Non-pigmented ciliary epithelial cell (primary cell): Measurements from ENCODE around the gene CFAP251.
A peak's percentile ranks its signal among the peaks of the same experiment; 100 is the strongest.

ENCODE experiments used
- DNase-seq: peaks from one replicate; pipeline ENCODE4 v3.0.0-alpha.2; 2010; ENCODE audit warnings: low read depth

Gene CFAP251

GRCh38 chr12:121949648-121950397 lies 31.4 kb downstream of the CFAP251 start:
- DNase-seq = peak; percentile 90

- no peak for DNase-seq
Observed at GRCh38 chr12:121953117-121953692, 34.8 kb downstream of the CFAP251 start.

GRCh38 chr12:121953695-121954094 lies 35.3 kb downstream of the CFAP251 start:
- DNase-seq = no peak

- no peak for DNase-seq
Observed at GRCh38 chr12:121955258-121956237, 37.2 kb downstream of the CFAP251 start.

GRCh38 chr12:121957861-121958515 lies 39.6 kb downstream of the CFAP251 start:
- DNase-seq = no peak

GRCh38 chr12:121958541-121959240 lies 40.3 kb downstream of the CFAP251 start:
- DNase-seq = no peak

GRCh38 chr12:121960541-121960940 lies 42.1 kb downstream of the CFAP251 start:
- DNase-seq = no peak

GRCh38 chr12:121961195-121961879 lies 42.9 kb downstream of the CFAP251 start:
- no peak for DNase-seq

- DNase-seq = no peak
Observed at GRCh38 chr12:121963341-121964018, 45.1 kb downstream of the CFAP251 start.

GRCh38 chr12:121964813-121965643 lies 46.6 kb downstream of the CFAP251 start:
- DNase-seq = no peak

- no peak for DNase-seq
Observed at GRCh38 chr12:121966959-121967358, 48.6 kb downstream of the CFAP251 start.

- DNase-seq = no peak
Observed at GRCh38 chr12:121968876-121969275, 50.5 kb downstream of the CFAP251 start.

- no peak for DNase-seq
Observed at GRCh38 chr12:121969726-121970125, 51.3 kb downstream of the CFAP251 start.

GRCh38 chr12:121970581-121971300 lies 52.3 kb downstream of the CFAP251 start:
- no peak for DNase-seq

- DNase-seq = no peak
Observed at GRCh38 chr12:121974026-121974985, 55.9 kb downstream of the CFAP251 start.

GRCh38 chr12:121975021-121975420 lies 56.6 kb downstream of the CFAP251 start:
- no peak for DNase-seq

GRCh38 chr12:121976950-121977349 lies 58.6 kb downstream of the CFAP251 start:
- no peak for DNase-seq
